SK-N-SH (cell line): ENCODE results near the gene PKD2L2. TPM values are rescaled to one million over a fixed set of nuclear protein-coding genes. Genes with fewer than 3 reads are reported as not detected.
"Not testable (repeated sequence)": the region's sequence is repeated elsewhere in the genome, so short reads cannot be mapped to it uniquely, and the experiment has no call there.

ENCODE experiments used
- CTCF ChIA-PET: fragments of 300-600, 350-600 bp; formaldehyde crosslinking; extraction: SDS; loops from one replicate; lab custom pipeline; 2021; lab: Yijun Ruan, JAX
- POLR2A ChIA-PET: fragments of 350-600 bp; sonication (Branson Sonifier 250); formaldehyde crosslinking; extraction: SDS; loops from one replicate; lab custom pipeline; 2020; ENCODE audit warnings: antibody characterized with exemption, inconsistent platforms; lab: Yijun Ruan, JAX
- DNase-seq: peaks from one replicate; pipeline ENCODE4 v3.0.0; 2012
- H2AFZ ChIP-seq: fragments of 200-600 bp; sonication (generic); 2 replicates; pipeline ENCODE4 v1.8.1; 2016; ENCODE audit warnings: antibody characterized with exemption, mild to moderate bottlenecking, low read depth
- H3F3A ChIP-seq: fragments of 200-600 bp; sonication (generic); replicated peaks from 2 replicates; pipeline ENCODE3; 2016; ENCODE audit warnings: antibody characterized with exemption, mild to moderate bottlenecking; ENCODE audit not compliant: insufficient read depth
- H3K27ac ChIP-seq, 2 experiments: fragments of 200-500 bp in 1 of 2; fragments of 200-600 bp in 1 of 2; sonication (Bioruptor generic) in 1 of 2; sonication (generic), shearing (Covaris generic) in 1 of 2; 2 replicates each; pipeline versions ENCODE4 v1.5.1 to v1.6.1; 2014 to 2016; ENCODE audit warnings: low read depth in 2 of 2, inconsistent platforms in 1 of 2, low read length in 1 of 2, mild to moderate bottlenecking in 1 of 2, mixed read lengths in 1 of 2
- H3K27me3 ChIP-seq: fragments of 200-600 bp; sonication (generic), shearing (Covaris generic); 2 replicates; pipeline ENCODE4 v1.6.1; 2016; ENCODE audit warnings: mixed run types; ENCODE audit not compliant: insufficient read depth
- H3K36me3 ChIP-seq, 2 experiments: fragments of 200-500 bp in 1 of 2; fragments of 200-600 bp in 1 of 2; sonication (Bioruptor generic) in 1 of 2; sonication (generic) in 1 of 2; replicated peaks in 1 of 2; 2 replicates each; pipeline versions ENCODE3 to v1.5.1; 2014 to 2016; ENCODE audit warnings: low read length in 1 of 2, mild to moderate bottlenecking in 1 of 2; ENCODE audit not compliant: insufficient read depth in 2 of 2, control insufficient read depth in 1 of 2
- H3K4me1 ChIP-seq, 2 experiments: fragments of 200-500 bp in 1 of 2; fragments of 200-600 bp in 1 of 2; sonication (Bioruptor generic) in 1 of 2; sonication (generic), shearing (Covaris generic) in 1 of 2; 2 replicates each; pipeline versions ENCODE4 v1.5.1 to v1.6.1; 2014 to 2016; ENCODE audit warnings: low read depth in 1 of 2, low read length in 1 of 2, mixed run types in 1 of 2; ENCODE audit not compliant: insufficient read depth in 2 of 2, control insufficient read depth in 1 of 2
- H3K4me2 ChIP-seq: fragments of 200-600 bp; sonication (generic), shearing (Covaris generic); 2 replicates; pipeline ENCODE4 v1.6.1; 2017; ENCODE audit warnings: mixed run types
- H3K4me3 ChIP-seq, 2 experiments: fragments of 200-500 bp in 1 of 2; fragments of 200-600 bp in 1 of 2; sonication (Bioruptor generic) in 1 of 2; sonication (generic), shearing (Covaris generic) in 1 of 2; 2 replicates each; pipeline versions ENCODE4 v1.5.1 to v1.8.1; 2014 to 2016; ENCODE audit warnings: low read depth in 2 of 2, inconsistent platforms in 1 of 2, low read length in 1 of 2, mild to moderate bottlenecking in 1 of 2, mixed read lengths in 1 of 2, moderate library complexity in 1 of 2
- H3K79me2 ChIP-seq: fragments of 200-600 bp; sonication (generic); 2 replicates; pipeline ENCODE4 v1.8.1; 2017; ENCODE audit warnings: mild to moderate bottlenecking; ENCODE audit not compliant: insufficient read depth
- H3K9ac ChIP-seq: fragments of 200-600 bp; sonication (generic); 2 replicates; pipeline ENCODE4 v1.6.1; 2017; ENCODE audit warnings: mixed run types
- H3K9me2 ChIP-seq: fragments of 200-600 bp; sonication (generic); 2 replicates; pipeline ENCODE4 v1.6.1; 2017; ENCODE audit warnings: mixed run types
- H3K9me3 ChIP-seq: fragments of 200-600 bp; sonication (generic); 2 replicates; pipeline ENCODE4 v1.6.1; 2017; ENCODE audit warnings: mixed run types, mild to moderate bottlenecking, moderate library complexity
- H4K20me1 ChIP-seq: fragments of 200-600 bp; sonication (generic); 2 replicates; pipeline ENCODE4 v1.6.1; 2017; ENCODE audit warnings: mild to moderate bottlenecking, mixed run types; ENCODE audit not compliant: insufficient read depth
- CHD2 ChIP-seq: fragments of 150-350 bp; IDR thresholded peaks from 2 replicates; pipeline ENCODE4 v1.6.1; 2018; ENCODE audit warnings: low read length; ENCODE audit not compliant: partially characterized antibody
- ELF1 ChIP-seq: IDR thresholded peaks from 2 replicates; pipeline ENCODE4 v1.4.0; 2012
- EP300 ChIP-seq, 2 experiments: IDR thresholded peaks; 2 replicates each; pipeline versions ENCODE4 v1.4.0 to v1.6.1; 2012; ENCODE audit warnings: borderline replicate concordance in 1 of 2, low read depth in 1 of 2, low read length in 1 of 2
- FOXJ3 ChIP-seq: sonication (generic); formaldehyde crosslinking; IDR thresholded peaks from 2 replicates; pipeline ENCODE4 v1.5.1; 2020; ENCODE audit warnings: mild to moderate bottlenecking, missing genetic modification reagents
- FOXM1 ChIP-seq: IDR thresholded peaks from 2 replicates; pipeline ENCODE4 v1.4.0; 2012; ENCODE audit warnings: low read depth, mild to moderate bottlenecking
- IRF3 ChIP-seq: fragments of 150-350 bp; IDR thresholded peaks from 2 replicates; pipeline ENCODE4 v1.6.1; 2016; ENCODE audit warnings: mild to moderate bottlenecking, low read depth, low read length
- MAX ChIP-seq: IDR thresholded peaks from 2 replicates; pipeline ENCODE4 v1.4.0; 2012; ENCODE audit warnings: low read depth
- MXI1 ChIP-seq: IDR thresholded peaks from 2 replicates; pipeline ENCODE4 v1.6.1; 2012; ENCODE audit warnings: mild to moderate bottlenecking, low read depth, low read length, improper control_type of control experiment
- RAD21 ChIP-seq: IDR thresholded peaks from 2 replicates; pipeline ENCODE4 v1.6.1; 2012; ENCODE audit warnings: mild to moderate bottlenecking, low read length
- RXRA ChIP-seq: IDR thresholded peaks from 2 replicates; pipeline ENCODE4 v1.4.0; 2012; ENCODE audit warnings: low read depth, mild to moderate bottlenecking, borderline replicate concordance
- SIN3A ChIP-seq: IDR thresholded peaks from 2 replicates; pipeline ENCODE4 v1.6.1; 2012; ENCODE audit warnings: low read depth, mild to moderate bottlenecking, low read length, moderate library complexity, borderline replicate concordance
- TCF12 ChIP-seq: IDR thresholded peaks from 2 replicates; pipeline ENCODE4 v1.4.0; 2012
- TEAD4 ChIP-seq: IDR thresholded peaks from 2 replicates; pipeline ENCODE4 v1.4.0; 2012; ENCODE audit warnings: mild to moderate bottlenecking, borderline replicate concordance; ENCODE audit not compliant: insufficient read depth
- ZBTB33 ChIP-seq: IDR thresholded peaks from 2 replicates; pipeline ENCODE4 v1.4.0; 2012; ENCODE audit warnings: low read depth, borderline replicate concordance
- WGBS: methylation state at CpG from one replicate; pipeline ENCODE4 v1.1.6; 2017; ENCODE audit warnings: low lambda C conversion rate; 5-methylcytosine and 5-hydroxymethylcytosine counted together
- polyA plus RNA-seq, 3 experiments: library from polyadenylated mRNA; depleted of rRNA; stranded (reverse); fragments of >200 nt; gene quantifications; 2 replicates each; pipeline ENCODE4 v1.2.3, GENCODE V29; 2012
- TF ChIP-seq, protein P1 (sequence below): fragments of 150-350 bp; IDR thresholded peaks from 2 replicates; pipeline ENCODE4 v1.6.1; 2017; ENCODE audit warnings: antibody characterized with exemption, low read length, low read depth, borderline replicate concordance
- TF ChIP-seq, protein P2 (sequence below): IDR thresholded peaks from 2 replicates; pipeline ENCODE4; 2012

The PKD2L2 gene
- polyA plus RNA-seq, 1 of the 3 experiments (the other 2 are of a cell fraction), result 0.26 TPM

- Histone ChIP-seq H3K79me2 (no peaks in the 10 kb centered on the region), H3K27ac (no peak overlapping the region), H3F3A (peaks cover 4% of the 10 kb centered on the region), H3K4me2 (no peak overlapping the region), H3K27me3 (no peaks in the 10 kb centered on the region), H3K9ac (no peak overlapping the region), H3K9me3 (no peaks in the 10 kb centered on the region), H4K20me1 (no peaks in the 10 kb centered on the region), H3K4me3 (no peak overlapping the region), H3K36me3 (no peaks in the 10 kb centered on the region), H2AFZ (no peak overlapping the region), H3K9me2 (no peaks in the 10 kb centered on the region), H3K4me1 (no peaks in the 10 kb centered on the region; a peak in 1 of 4 replicates)
- CTCF ChIA-PET, result no interaction called here
- no peak for DNase-seq
- POLR2A ChIA-PET, result no interaction called here
- WGBS, result 83% methylated on average over 3 of the region's 3 CpGs
- TF ChIP-seq MXI1, result no peak
- TF ChIP-seq FOXM1, result no peak
- TF ChIP-seq TEAD4, result no peak
- no peak for TF ChIP-seq ELF1
- TF ChIP-seq FOXJ3 (CRISPR knock-in tag), result no peak
- TF ChIP-seq, protein P1, sequence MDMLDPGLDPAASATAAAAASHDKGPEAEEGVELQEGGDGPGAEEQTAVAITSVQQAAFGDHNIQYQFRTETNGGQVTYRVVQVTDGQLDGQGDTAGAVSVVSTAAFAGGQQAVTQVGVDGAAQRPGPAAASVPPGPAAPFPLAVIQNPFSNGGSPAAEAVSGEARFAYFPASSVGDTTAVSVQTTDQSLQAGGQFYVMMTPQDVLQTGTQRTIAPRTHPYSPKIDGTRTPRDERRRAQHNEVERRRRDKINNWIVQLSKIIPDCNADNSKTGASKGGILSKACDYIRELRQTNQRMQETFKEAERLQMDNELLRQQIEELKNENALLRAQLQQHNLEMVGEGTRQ, result no peak
- no peak for TF ChIP-seq EP300 (IDR thresholded peaks at IDR 0.05; ENCODE audit: borderline replicate concordance in 1 of 2, low read depth in 1 of 2, low read length in 1 of 2)
- no peak for TF ChIP-seq CHD2
- TF ChIP-seq RXRA, result no peak
Observed at GRCh38 chr5:137862251-137862650, 27.0 kb upstream of the PKD2L2 start.

- H3F3A ChIP-seq, H3K4me2 ChIP-seq, H3K27me3 ChIP-seq, H3K9me2 ChIP-seq, H4K20me1 ChIP-seq, H3K9ac ChIP-seq, H3K9me3 ChIP-seq, H3K27ac ChIP-seq, DNase-seq, H2AFZ ChIP-seq, CTCF ChIA-PET, H3K36me3 ChIP-seq, H3K4me3 ChIP-seq, H3K79me2 ChIP-seq, H3K4me1 ChIP-seq: not testable (repeated sequence)
- POLR2A ChIA-PET, result interaction anchor here (0.6 kb wide), 1 partner anchor 25 kb away, joined by 3 read pairs; no protein-coding TSS in a partner anchor
- 87% methylated on average over 4 of the region's 6 CpGs for WGBS
Observed at GRCh38 chr5:137863653-137864052, 25.6 kb upstream of the PKD2L2 start.

GRCh38 chr5:137866541-137867388 lies 22.5 kb upstream of the PKD2L2 start:
- no peaks in the 10 kb centered on the region for H3K27me3 ChIP-seq
- no peak overlapping the region for H2AFZ ChIP-seq
- H3K4me3 ChIP-seq, result no peak overlapping the region
- 91% methylated on average over 4 of the region's 4 CpGs for WGBS
- ChIA-PET POLR2A (no interaction called here), CTCF (interaction anchor here (0.6 kb wide), 1 partner anchor 511 kb away, joined by 3 read pairs; no protein-coding TSS in a partner anchor)
- H3K9me2 ChIP-seq, result no peaks in the 10 kb centered on the region
- no peaks in the 10 kb centered on the region for H3K79me2 ChIP-seq
- H3K9me3 ChIP-seq, result no peaks in the 10 kb centered on the region
- no peak overlapping the region for H3K27ac ChIP-seq
- H3F3A ChIP-seq, result peaks cover 3% of the 10 kb centered on the region
- no peaks in the 10 kb centered on the region for H3K4me1 ChIP-seq
- H3K4me2 ChIP-seq, result no peak overlapping the region
- no peak for DNase-seq
- no peaks in the 10 kb centered on the region for H4K20me1 ChIP-seq
- no peak overlapping the region for H3K9ac ChIP-seq
- H3K36me3 ChIP-seq, result no peaks in the 10 kb centered on the region
- no peak for TF ChIP-seq ZBTB33
- TF ChIP-seq TCF12, result no peak
- TF ChIP-seq, protein P2, sequence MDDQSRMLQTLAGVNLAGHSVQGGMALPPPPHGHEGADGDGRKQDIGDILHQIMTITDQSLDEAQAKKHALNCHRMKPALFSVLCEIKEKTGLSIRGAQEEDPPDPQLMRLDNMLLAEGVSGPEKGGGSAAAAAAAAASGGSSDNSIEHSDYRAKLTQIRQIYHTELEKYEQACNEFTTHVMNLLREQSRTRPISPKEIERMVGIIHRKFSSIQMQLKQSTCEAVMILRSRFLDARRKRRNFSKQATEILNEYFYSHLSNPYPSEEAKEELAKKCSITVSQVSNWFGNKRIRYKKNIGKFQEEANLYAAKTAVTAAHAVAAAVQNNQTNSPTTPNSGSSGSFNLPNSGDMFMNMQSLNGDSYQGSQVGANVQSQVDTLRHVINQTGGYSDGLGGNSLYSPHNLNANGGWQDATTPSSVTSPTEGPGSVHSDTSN, result no peak
- TF ChIP-seq TEAD4, result no peak
- TF ChIP-seq MXI1, result no peak
- TF ChIP-seq SIN3A, result no peak
- TF ChIP-seq MAX, result no peak
- TF ChIP-seq RAD21, result no peak
- TF ChIP-seq IRF3, result no peak
